GM23248 (cell line): ENCODE data around the gene PLXNB3.

ENCODE experiments used
- EZH2 ChIP-seq: fragments of 200-600 bp; sonication (generic); IDR thresholded peaks from 2 replicates; pipeline ENCODE4 v1.6.1; 2018; ENCODE audit warnings: antibody characterized with exemption, mild to moderate bottlenecking; ENCODE audit not compliant: insufficient read depth, poor library complexity, severe bottlenecking
- EZH2phosphoT487 ChIP-seq: fragments of 200-600 bp; sonication (generic); IDR thresholded peaks from 2 replicates; pipeline ENCODE4 v1.6.1; 2018; ENCODE audit warnings: antibody characterized with exemption, moderate library complexity, mild to moderate bottlenecking, low read depth; ENCODE audit not compliant: insufficient read depth

- no peak for TF ChIP-seq EZH2
- TF ChIP-seq EZH2phosphoT487, result no peak
Observed at GRCh38 chrX:153792368-153792767, 28.3 kb downstream of the PLXNB3 start.
